Measurements from ENCODE around the gene FGFBP3.

GRCh38 chr10:91884536-91884935 lies 24.8 kb downstream of the FGFBP3 start:
- TF ChIP-seq CTCF (IDR thresholded peaks at IDR 0.05) = no peak
- no peak for TF ChIP-seq POLR2A (IDR thresholded peaks at IDR 0.05)

All from esophagus squamous epithelium (tissue), 4 donors.